ENCODE results near the gene ZNF598. TPM values are rescaled to one million over a fixed set of nuclear protein-coding genes. Genes with fewer than 3 reads are reported as not detected.
A peak's percentile ranks its signal among the peaks of the same experiment; 100 is the strongest.

The ZNF598 gene
- total RNA-seq, 4 donors from 2014 or later = 28.5 to 43.0 (median 34.6) TPM

- H3K27ac ChIP-seq = peak overlapping the region in 1 of 4 donors; percentile 29
- no peaks in the 10 kb centered on the region for H3K27me3 ChIP-seq
- peaks cover 0 to 12% (median 5%) of the 10 kb centered on the region in 3 donors for H3K4me1 ChIP-seq
- no CpG with 5 or more reads among the region's 27 CpGs for WGBS, 2 donors (ENCODE audit: low coverage in 1 of 2)
- H3K4me3 ChIP-seq = no peak overlapping the region
- TF ChIP-seq EP300 (IDR thresholded peaks at IDR 0.05) = no peak
- no peak for TF ChIP-seq POLR2A (IDR thresholded peaks at IDR 0.05)
- TF ChIP-seq, protein P1, sequence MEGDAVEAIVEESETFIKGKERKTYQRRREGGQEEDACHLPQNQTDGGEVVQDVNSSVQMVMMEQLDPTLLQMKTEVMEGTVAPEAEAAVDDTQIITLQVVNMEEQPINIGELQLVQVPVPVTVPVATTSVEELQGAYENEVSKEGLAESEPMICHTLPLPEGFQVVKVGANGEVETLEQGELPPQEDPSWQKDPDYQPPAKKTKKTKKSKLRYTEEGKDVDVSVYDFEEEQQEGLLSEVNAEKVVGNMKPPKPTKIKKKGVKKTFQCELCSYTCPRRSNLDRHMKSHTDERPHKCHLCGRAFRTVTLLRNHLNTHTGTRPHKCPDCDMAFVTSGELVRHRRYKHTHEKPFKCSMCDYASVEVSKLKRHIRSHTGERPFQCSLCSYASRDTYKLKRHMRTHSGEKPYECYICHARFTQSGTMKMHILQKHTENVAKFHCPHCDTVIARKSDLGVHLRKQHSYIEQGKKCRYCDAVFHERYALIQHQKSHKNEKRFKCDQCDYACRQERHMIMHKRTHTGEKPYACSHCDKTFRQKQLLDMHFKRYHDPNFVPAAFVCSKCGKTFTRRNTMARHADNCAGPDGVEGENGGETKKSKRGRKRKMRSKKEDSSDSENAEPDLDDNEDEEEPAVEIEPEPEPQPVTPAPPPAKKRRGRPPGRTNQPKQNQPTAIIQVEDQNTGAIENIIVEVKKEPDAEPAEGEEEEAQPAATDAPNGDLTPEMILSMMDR (IDR thresholded peaks at IDR 0.05) = no peak
- TF ChIP-seq POLR2AphosphoS5 (IDR thresholded peaks at IDR 0.05) = no peak
- peaks cover 0 to 70% of the 10 kb centered on the region in 2 donors for H3K36me3 ChIP-seq
- ATAC-seq = no peak
- no peaks in the 10 kb centered on the region for H3K9me3 ChIP-seq
Measured at GRCh38 chr16:1998360-1998835, 11.2 kb downstream of the ZNF598 start.

GRCh38 chr16:1997494-1998359, 11.9 kb downstream of the ZNF598 start:
- Histone ChIP-seq H3K9me3 (no peaks in the 10 kb centered on the region), H3K4me1 (peaks cover 0 to 9% (median 5%) of the 10 kb centered on the region in 3 donors)

DNA sequence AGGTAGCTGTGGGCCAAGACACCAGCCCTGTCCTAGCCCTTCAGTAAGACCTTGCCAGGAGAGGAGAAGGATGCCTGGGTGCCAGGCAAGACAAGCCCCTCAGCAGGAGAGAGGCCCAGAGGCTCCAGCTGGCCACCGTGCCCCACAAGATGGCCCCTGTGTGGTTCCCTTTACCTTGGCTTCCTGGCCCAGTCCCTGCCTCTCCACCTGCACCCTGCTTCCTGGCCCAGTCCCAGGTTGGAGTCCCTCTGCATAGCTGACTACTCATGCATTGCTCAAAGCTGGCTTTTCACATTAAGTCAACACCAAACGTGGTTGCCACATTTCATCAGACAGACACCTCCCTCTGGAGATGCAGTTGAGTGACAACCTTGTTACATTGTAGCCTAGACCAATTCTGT, 15.9 kb downstream of the ZNF598 start:
- peaks cover 0 to 45% (median 25%) of the 10 kb centered on the region in 3 donors for H3K4me1 ChIP-seq
- no peak for ATAC-seq
- 22% methylated on average over 1 of the region's 2 CpGs; no CpG with 5 or more reads in 1 of the 2 donors for WGBS, 2 donors (ENCODE audit: low coverage in 1 of 2)
- no peaks in the 10 kb centered on the region for H3K9me3 ChIP-seq
- TF ChIP-seq POLR2A (IDR thresholded peaks at IDR 0.05) = no peak
- TF ChIP-seq, protein P1 (IDR thresholded peaks at IDR 0.05) = no peak
- TF ChIP-seq EP300 (IDR thresholded peaks at IDR 0.05) = no peak
- no peak for TF ChIP-seq POLR2AphosphoS5 (IDR thresholded peaks at IDR 0.05)
- H3K27me3 ChIP-seq = peaks cover 43% of the 10 kb centered on the region
- peaks cover 0 to 24% of the 10 kb centered on the region in 2 donors for H3K36me3 ChIP-seq
- no peak overlapping the region for H3K4me3 ChIP-seq
- no peak overlapping the region for H3K27ac ChIP-seq

More at GRCh38 chr16:1997494-1998359, 11.9 kb downstream of the ZNF598 start:
- H3K27ac ChIP-seq = peak overlapping the region in 1 of 4 donors; percentile 54
- no peak for TF ChIP-seq EP300 (IDR thresholded peaks at IDR 0.05)
- no peak for TF ChIP-seq POLR2A (IDR thresholded peaks at IDR 0.05)
- TF ChIP-seq, protein P1 (IDR thresholded peaks at IDR 0.05) = no peak
- no peak for TF ChIP-seq POLR2AphosphoS5 (IDR thresholded peaks at IDR 0.05)
- peak; percentile 45 for ATAC-seq
- H3K27me3 ChIP-seq = peaks cover 3% of the 10 kb centered on the region
- H3K36me3 ChIP-seq = peaks cover 0 to 64% of the 10 kb centered on the region in 2 donors
- no peak overlapping the region for H3K4me3 ChIP-seq
- whole genome bisulfite sequencing, 2 donors (ENCODE audit: low coverage in 1 of 2) = 47 to 55% methylated on average over 2 to 8 of the region's 26 CpGs

GRCh38 chr16:1992704-1993317, 16.8 kb downstream of the ZNF598 start:
- no peak overlapping the region for H3K27ac ChIP-seq
- H3K4me3 ChIP-seq = peak overlapping the region in 1 of 2 donors; percentile 49
- no peak for ATAC-seq
- H3K9me3 ChIP-seq = no peaks in the 10 kb centered on the region
- TF ChIP-seq EP300 (IDR thresholded peaks at IDR 0.05) (no peak), POLR2A (IDR thresholded peaks at IDR 0.05) (no peak), POLR2AphosphoS5 (IDR thresholded peaks at IDR 0.05) (no peak)
- TF ChIP-seq, protein P1 (IDR thresholded peaks at IDR 0.05) = no peak
- WGBS, 2 donors (ENCODE audit: low coverage in 1 of 2) = no CpG with 5 or more reads among the region's 50 CpGs
- H3K36me3 ChIP-seq = peaks cover 0 to 14% of the 10 kb centered on the region in 2 donors
- H3K27me3 ChIP-seq = peaks cover 52% of the 10 kb centered on the region
- H3K4me1 ChIP-seq = peaks cover 0 to 45% (median 25%) of the 10 kb centered on the region in 3 donors
